Peyer's patch (tissue), 4 donors: ENCODE measurements around the gene RAPH1. TPM values are rescaled to one million over a fixed set of nuclear protein-coding genes. Genes with fewer than 3 reads are reported as not detected.

Source experiments
- DNase-seq, 3 donors: peaks; one replicate each; pipeline ENCODE4 v3.0.0-alpha.2; 2017 to 2019
- H3K27ac ChIP-seq, 4 donors: fragments of 200-600 bp; sonication (generic); one replicate each; pipeline ENCODE4 v1.5.1; 2016 to 2019
- H3K27me3 ChIP-seq, 2 donors: fragments of 200-600 bp; sonication (generic); one replicate each; pipeline ENCODE4 v1.5.1; 2019
- H3K36me3 ChIP-seq, 3 donors: fragments of 200-600 bp; sonication (generic); one replicate each; pipeline ENCODE4 v1.5.1; 2016 to 2019
- H3K4me1 ChIP-seq, 4 donors: fragments of 200-600 bp; sonication (generic); one replicate each; pipeline ENCODE4 v1.5.1; 2016 to 2019
- H3K4me3 ChIP-seq, 4 donors: fragments of 200-600 bp; sonication (generic); 1 replicate in 3 of 4; 2 replicates in 1 of 4; pipeline ENCODE4 v1.5.1; 2016 to 2019; ENCODE audit warnings: mild to moderate bottlenecking in 1 of 4
- H3K9me3 ChIP-seq, 4 donors: fragments of 200-600 bp; sonication (generic); one replicate each; pipeline ENCODE4 v1.5.1; 2016 to 2019; ENCODE audit warnings: mild to moderate bottlenecking in 1 of 4
- CTCF ChIP-seq, 6 experiments: fragments of 450-650 bp in 4 of 6; fragments of 200-600 bp in 2 of 6; sonication (generic) in 1 of 6; IDR thresholded peaks; one replicate each; pipeline ENCODE4 v1.5.1; 2017 to 2019; ENCODE audit warnings: antibody characterized with exemption in 6 of 6, mild to moderate bottlenecking in 3 of 6, moderate library complexity in 1 of 6
- POLR2A ChIP-seq, 2 donors: fragments of 450-650 bp; IDR thresholded peaks; one replicate each; pipeline ENCODE4 v1.5.1; 2017; ENCODE audit warnings: antibody characterized with exemption in 2 of 2, mild to moderate bottlenecking in 2 of 2, moderate library complexity in 2 of 2
- total RNA-seq, 4 donors: library from RNA; depleted of rRNA; stranded (reverse); fragments of >200 nt; gene quantifications; one replicate each; pipeline ENCODE4 v1.1.0, GENCODE V29; 2016

RAPH1 gene
- total RNA-seq, 4 donors from 2014 or later: 31.4 to 103 (median 45.9) TPM

- TF ChIP-seq CTCF (IDR thresholded peaks at IDR 0.05) (no peak), POLR2A (IDR thresholded peaks at IDR 0.05) (no peak)
- no peak for DNase-seq
- no peaks in the 10 kb centered on the region for H3K4me1 ChIP-seq
- no peaks in the 10 kb centered on the region for H3K9me3 ChIP-seq
- H3K27ac ChIP-seq: no peak overlapping the region
- no peaks in the 10 kb centered on the region for H3K27me3 ChIP-seq
- H3K4me3 ChIP-seq: no peak overlapping the region
- H3K36me3 ChIP-seq: peaks cover 0 to 31% (median 0%) of the 10 kb centered on the region in 3 donors
Measured at GRCh38 chr2:203461746-203462145, 73.4 kb downstream of the RAPH1 start.

GRCh38 chr2:203455209-203455608 lies 79.9 kb downstream of the RAPH1 start:
- no peaks in the 10 kb centered on the region for H3K9me3 ChIP-seq
- H3K27ac ChIP-seq: peak overlapping the region in 3 of 4 donors; percentile 42 to 65 (median 62)
- no peak overlapping the region for H3K4me3 ChIP-seq
- H3K36me3 ChIP-seq: peaks cover 0 to 45% (median 0%) of the 10 kb centered on the region in 3 donors
- no peaks in the 10 kb centered on the region for H3K4me1 ChIP-seq
- no peak for DNase-seq
- H3K27me3 ChIP-seq: no peaks in the 10 kb centered on the region
- TF ChIP-seq POLR2A (IDR thresholded peaks at IDR 0.05): no peak

GRCh38 chr2:203453858-203454451 lies 81.1 kb downstream of the RAPH1 start:
- TF ChIP-seq CTCF (IDR thresholded peaks at IDR 0.05) (peak; percentile 15 to 78 (median 66)), POLR2A (IDR thresholded peaks at IDR 0.05) (no peak)
- Histone ChIP-seq H3K4me1 (no peaks in the 10 kb centered on the region), H3K9me3 (no peaks in the 10 kb centered on the region), H3K36me3 (peaks cover 0 to 34% (median 0%) of the 10 kb centered on the region in 3 donors), H3K27me3 (no peaks in the 10 kb centered on the region), H3K4me3 (no peak overlapping the region), H3K27ac (no peak overlapping the region)
- peak in 1 of 3 donors; percentile 55 for DNase-seq

- no peak for DNase-seq
- no peak overlapping the region for H3K4me3 ChIP-seq
- H3K4me1 ChIP-seq: no peaks in the 10 kb centered on the region
- H3K9me3 ChIP-seq: no peaks in the 10 kb centered on the region
- no peak overlapping the region for H3K27ac ChIP-seq
- no peaks in the 10 kb centered on the region for H3K27me3 ChIP-seq
- TF ChIP-seq POLR2A (IDR thresholded peaks at IDR 0.05) (no peak), CTCF (IDR thresholded peaks at IDR 0.05) (no peak)
- H3K36me3 ChIP-seq: peaks cover 0 to 25% (median 0%) of the 10 kb centered on the region in 3 donors
Measured at GRCh38 chr2:203451689-203452088, 83.4 kb downstream of the RAPH1 start.

- H3K27me3 ChIP-seq: no peaks in the 10 kb centered on the region
- H3K4me3 ChIP-seq: no peak overlapping the region
- no peak for DNase-seq
- peaks cover 0 to 27% (median 0%) of the 10 kb centered on the region in 3 donors for H3K36me3 ChIP-seq
- TF ChIP-seq POLR2A (IDR thresholded peaks at IDR 0.05) (no peak), CTCF (IDR thresholded peaks at IDR 0.05) (no peak)
- H3K27ac ChIP-seq: no peak overlapping the region
- no peaks in the 10 kb centered on the region for H3K9me3 ChIP-seq
- no peaks in the 10 kb centered on the region for H3K4me1 ChIP-seq
Measured at GRCh38 chr2:203451011-203451410, 84.1 kb downstream of the RAPH1 start.

DNA sequence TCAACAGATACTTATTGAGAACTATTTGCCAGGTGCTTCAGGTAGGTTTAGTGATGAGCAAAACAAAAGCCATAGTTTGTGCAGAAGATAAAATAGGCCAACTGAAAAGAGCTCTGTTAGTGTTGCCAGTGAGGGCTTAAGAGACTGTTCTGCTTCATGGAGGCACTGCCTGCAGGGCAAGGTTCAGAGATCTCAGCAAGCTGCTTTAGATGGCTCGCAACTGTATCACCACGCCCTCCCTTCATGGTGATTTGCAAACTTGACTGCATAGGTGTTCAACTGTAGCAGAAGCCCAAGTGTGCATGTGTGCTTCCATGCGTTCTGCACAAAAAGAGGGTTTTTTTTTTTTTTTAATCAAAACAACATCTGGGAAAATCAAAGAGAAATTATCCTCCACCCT lies 84.5 kb downstream of the RAPH1 start:
- peak in 1 of 3 donors; percentile 75 for DNase-seq
- Histone ChIP-seq H3K36me3 (peaks cover 0 to 32% (median 0%) of the 10 kb centered on the region in 3 donors), H3K4me1 (no peaks in the 10 kb centered on the region), H3K9me3 (no peaks in the 10 kb centered on the region), H3K27ac (no peak overlapping the region), H3K4me3 (no peak overlapping the region), H3K27me3 (no peaks in the 10 kb centered on the region)
- no peak for TF ChIP-seq CTCF (IDR thresholded peaks at IDR 0.05)
- no peak for TF ChIP-seq POLR2A (IDR thresholded peaks at IDR 0.05)
